Measurements from ENCODE around the gene ZNF423. TPM values are rescaled to one million over a fixed set of nuclear protein-coding genes. Genes with fewer than 3 reads are reported as not detected.

ZNF423 gene
- total and polyA plus RNA-seq, 9 of the 15 experiments (the other 6 are each of a cell fraction or from before 2014, with no cell fraction given), result not detected

DNA sequence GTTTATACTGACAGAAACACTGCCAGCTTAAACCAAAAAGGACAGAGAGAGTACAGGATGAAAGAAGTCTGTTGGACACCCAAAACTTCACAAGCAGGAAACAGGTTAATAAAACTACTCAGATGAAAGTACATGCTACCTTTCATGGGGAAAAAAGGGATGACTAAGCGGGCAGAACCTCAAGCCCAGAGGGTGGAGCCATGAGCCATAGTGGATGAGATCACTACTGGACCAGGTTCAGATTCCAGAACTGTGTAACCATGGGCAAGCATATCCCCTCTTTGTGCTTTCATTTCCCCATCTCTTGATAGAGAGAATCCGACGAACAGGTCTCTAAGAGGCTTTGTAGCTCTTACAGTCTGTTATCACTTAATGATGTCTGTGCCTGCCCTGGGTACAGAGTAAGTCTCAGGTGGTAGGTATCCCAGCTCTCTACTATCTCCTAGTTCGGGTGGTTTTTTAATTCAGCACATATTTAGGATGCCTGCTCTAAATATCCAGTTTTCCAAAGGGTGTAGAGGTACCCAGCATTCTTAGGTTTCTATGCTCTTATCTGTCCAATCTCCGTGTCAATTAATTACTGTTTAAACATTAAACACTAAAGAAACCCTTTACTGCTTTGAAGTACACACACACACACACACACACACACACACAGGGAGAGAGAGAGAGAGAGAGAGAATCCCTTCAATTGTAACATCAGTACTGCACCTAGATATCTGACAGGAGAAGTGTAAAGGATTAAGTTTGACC is 206.7 kb downstream of the ZNF423 start:
- Histone ChIP-seq H3K9me1 (ENCODE audit: control insufficient read depth, insufficient read depth, low read length) (no peaks in the 10 kb centered on the region), H2AFZ (ENCODE audit: low read depth, low read length) (no peak overlapping the region), H4K20me1 (replicated peaks; ENCODE audit: control insufficient read depth, insufficient read depth, low read length) (no peaks in the 10 kb centered on the region), H3K27me3 (ENCODE audit: control insufficient read depth in 2 of 2, insufficient read depth in 2 of 2, low read length in 2 of 2) (peaks cover 4 to 7% of the 10 kb centered on the region in 2 experiments; a peak in 1 of 5 replicates), H3K4me3 (no peak overlapping the region), H3K9ac (ENCODE audit: insufficient read depth in 1 of 2, low read depth in 2 of 2, low read length in 2 of 2) (no peak overlapping the region), H3K36me3 (ENCODE audit: control insufficient read depth, insufficient read depth, low read length) (no peaks in the 10 kb centered on the region), H3K4me1 (replicated peaks in 1 of 2; ENCODE audit: control insufficient read depth in 2 of 2, insufficient read depth in 2 of 2, low read length in 2 of 2) (no peaks in the 10 kb centered on the region), H3K4me2 (ENCODE audit: insufficient read depth, low read length) (no peak overlapping the region), H3K27ac (ENCODE audit: extremely low read depth, low read depth, low read length) (no peak overlapping the region), H3K79me2 (ENCODE audit: control insufficient read depth, insufficient read depth, low read length) (no peaks in the 10 kb centered on the region), H3K9me3 (replicated peaks; ENCODE audit: control insufficient read depth, insufficient read depth, low read depth, low read length) (peaks cover 4% of the 10 kb centered on the region; the same call in 1 of the 2 replicates)
- ChIA-PET POLR2A (interaction anchor here (0.6 kb wide), 1 partner anchor 117 kb away, joined by 3 read pairs; no protein-coding TSS in a partner anchor), CTCF (ENCODE audit: low intra/inter-chr PET ratio) (no interaction called here)
- in situ Hi-C loops (cut with MboI) (no loop called here), intact Hi-C loops (cut with micrococcal nuclease) (no loop called here)
- no peak for FAIRE-seq
- BruUV-seq (replicated peaks), result no TSS peak
- TF ChIP-seq DACH1 (IDR thresholded peaks at IDR 0.05; ENCODE audit: partially characterized antibody) (no peak), RBFOX2 (IDR thresholded peaks at IDR 0.05; ENCODE audit: low read depth, low read length) (no peak), PHTF2 (CRISPR knock-in tag; IDR thresholded peaks at IDR 0.05) (no peak), KDM2B (CRISPR knock-in tag; IDR thresholded peaks at IDR 0.05) (no peak), CBX1 (IDR thresholded peaks at IDR 0.05; ENCODE audit: low read depth) (no peak), ZNF311 (CRISPR knock-in tag; IDR thresholded peaks at IDR 0.05) (no peak), SETDB1 (IDR thresholded peaks at IDR 0.05; ENCODE audit: low read length) (no peak)
- TF ChIP-seq, protein P1, sequence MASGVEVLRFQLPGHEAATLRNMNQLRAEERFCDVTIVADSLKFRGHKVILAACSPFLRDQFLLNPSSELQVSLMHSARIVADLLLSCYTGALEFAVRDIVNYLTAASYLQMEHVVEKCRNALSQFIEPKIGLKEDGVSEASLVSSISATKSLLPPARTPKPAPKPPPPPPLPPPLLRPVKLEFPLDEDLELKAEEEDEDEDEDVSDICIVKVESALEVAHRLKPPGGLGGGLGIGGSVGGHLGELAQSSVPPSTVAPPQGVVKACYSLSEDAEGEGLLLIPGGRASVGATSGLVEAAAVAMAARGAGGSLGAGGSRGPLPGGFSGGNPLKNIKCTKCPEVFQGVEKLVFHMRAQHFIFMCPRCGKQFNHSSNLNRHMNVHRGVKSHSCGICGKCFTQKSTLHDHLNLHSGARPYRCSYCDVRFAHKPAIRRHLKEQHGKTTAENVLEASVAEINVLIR (CRISPR knock-in tag; IDR thresholded peaks at IDR 0.05), result no peak
- WGBS (ENCODE audit: insufficient coverage, low coverage, missing lambda C conversion rate), result 1% methylated on average over 5 of the region's 5 CpGs
- no peak for DNase-seq (ENCODE audit: extremely low read depth in 1 of 4, low spot score in 3 of 4)
- no peak for ATAC-seq
